ENCODE data around the gene RAB38. TPM values are rescaled to one million over a fixed set of nuclear protein-coding genes. Genes with fewer than 3 reads are reported as not detected.

The RAB38 gene
- total RNA-seq, 3 donors from 2014 or later: 1.6 to 14.8 (median 5.2) TPM

- Histone ChIP-seq H3K9me3 (no peaks in the 10 kb centered on the region), H3K4me3 (no peak overlapping the region), H3K36me3 (no peaks in the 10 kb centered on the region), H3K27ac (no peak overlapping the region), H3K27me3 (no peaks in the 10 kb centered on the region), H3K4me1 (no peaks in the 10 kb centered on the region)
- DNase-seq (ENCODE audit: low spot score in 2 of 2): no peak
- intact Hi-C loops (cut with DNase I; ENCODE audit: low total_unique reads): no loop called here
- TF ChIP-seq POLR2A (IDR thresholded peaks at IDR 0.05) (no peak), POLR2AphosphoS5 (IDR thresholded peaks at IDR 0.05) (no peak)
- TF ChIP-seq, protein P1, sequence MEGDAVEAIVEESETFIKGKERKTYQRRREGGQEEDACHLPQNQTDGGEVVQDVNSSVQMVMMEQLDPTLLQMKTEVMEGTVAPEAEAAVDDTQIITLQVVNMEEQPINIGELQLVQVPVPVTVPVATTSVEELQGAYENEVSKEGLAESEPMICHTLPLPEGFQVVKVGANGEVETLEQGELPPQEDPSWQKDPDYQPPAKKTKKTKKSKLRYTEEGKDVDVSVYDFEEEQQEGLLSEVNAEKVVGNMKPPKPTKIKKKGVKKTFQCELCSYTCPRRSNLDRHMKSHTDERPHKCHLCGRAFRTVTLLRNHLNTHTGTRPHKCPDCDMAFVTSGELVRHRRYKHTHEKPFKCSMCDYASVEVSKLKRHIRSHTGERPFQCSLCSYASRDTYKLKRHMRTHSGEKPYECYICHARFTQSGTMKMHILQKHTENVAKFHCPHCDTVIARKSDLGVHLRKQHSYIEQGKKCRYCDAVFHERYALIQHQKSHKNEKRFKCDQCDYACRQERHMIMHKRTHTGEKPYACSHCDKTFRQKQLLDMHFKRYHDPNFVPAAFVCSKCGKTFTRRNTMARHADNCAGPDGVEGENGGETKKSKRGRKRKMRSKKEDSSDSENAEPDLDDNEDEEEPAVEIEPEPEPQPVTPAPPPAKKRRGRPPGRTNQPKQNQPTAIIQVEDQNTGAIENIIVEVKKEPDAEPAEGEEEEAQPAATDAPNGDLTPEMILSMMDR (IDR thresholded peaks at IDR 0.05): no peak
Measured at GRCh38 chr11:88179971-88180629, 4.9 kb upstream of the RAB38 start.

DNA sequence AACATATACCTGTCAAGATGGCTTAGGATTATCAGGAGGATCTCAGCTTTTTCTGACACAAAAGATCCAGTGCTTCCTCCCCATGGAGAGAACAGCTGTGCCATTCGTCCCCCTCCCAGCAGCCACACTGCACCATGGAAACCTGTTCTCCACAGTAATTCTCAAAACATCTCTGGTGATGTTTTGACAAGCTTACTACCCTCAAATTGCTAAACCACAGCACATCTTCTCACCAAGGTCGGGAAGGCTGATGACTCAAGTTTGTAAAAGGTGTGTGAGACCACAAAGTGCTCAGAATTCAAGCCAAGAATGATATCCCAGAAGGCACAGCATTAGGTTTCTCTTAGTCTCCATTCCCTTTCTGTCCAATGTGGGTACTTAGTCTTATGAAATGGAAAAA is 3.9 kb upstream of the RAB38 start:
- DNase-seq (ENCODE audit: low spot score in 2 of 2): no peak
- TF ChIP-seq POLR2A (IDR thresholded peaks at IDR 0.05) (no peak), POLR2AphosphoS5 (IDR thresholded peaks at IDR 0.05) (no peak)
- TF ChIP-seq, protein P1 (IDR thresholded peaks at IDR 0.05): no peak
- H3K9me3 ChIP-seq: no peaks in the 10 kb centered on the region
- intact Hi-C loops (cut with DNase I; ENCODE audit: low total_unique reads): no loop called here
- H3K27me3 ChIP-seq: no peaks in the 10 kb centered on the region
- no peak overlapping the region for H3K27ac ChIP-seq
- H3K36me3 ChIP-seq: no peaks in the 10 kb centered on the region
- H3K4me1 ChIP-seq: no peaks in the 10 kb centered on the region
- H3K4me3 ChIP-seq: no peak overlapping the region

DNA sequence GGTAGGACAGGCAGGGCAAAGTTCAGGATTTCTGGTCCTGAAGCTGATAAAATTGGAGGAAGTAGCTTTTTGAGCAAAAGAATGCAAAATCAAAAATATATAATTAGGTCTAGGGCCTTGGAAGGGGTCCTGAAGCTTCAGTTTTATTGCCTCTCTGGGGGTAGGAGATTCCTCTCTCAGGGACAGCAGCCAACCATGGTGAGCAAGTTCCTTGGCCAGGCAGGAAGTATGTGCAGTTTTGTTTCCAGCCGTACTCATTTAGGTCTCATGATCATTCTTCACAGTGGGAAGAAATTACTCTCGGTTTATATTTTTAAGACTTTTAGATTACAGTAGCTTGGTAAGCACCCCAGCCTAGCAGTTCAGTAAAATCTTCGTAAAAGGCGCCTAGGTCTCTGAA is 2.9 kb upstream of the RAB38 start:
- Histone ChIP-seq H3K36me3 (no peaks in the 10 kb centered on the region), H3K4me1 (no peaks in the 10 kb centered on the region), H3K9me3 (no peaks in the 10 kb centered on the region), H3K27ac (no peak overlapping the region), H3K27me3 (no peaks in the 10 kb centered on the region), H3K4me3 (no peak overlapping the region)
- no peak for DNase-seq (ENCODE audit: low spot score in 2 of 2)
- intact Hi-C loops (cut with DNase I; ENCODE audit: low total_unique reads): no loop called here
- TF ChIP-seq POLR2A (IDR thresholded peaks at IDR 0.05) (no peak), POLR2AphosphoS5 (IDR thresholded peaks at IDR 0.05) (no peak)
- TF ChIP-seq, protein P1 (IDR thresholded peaks at IDR 0.05): no peak

DNA sequence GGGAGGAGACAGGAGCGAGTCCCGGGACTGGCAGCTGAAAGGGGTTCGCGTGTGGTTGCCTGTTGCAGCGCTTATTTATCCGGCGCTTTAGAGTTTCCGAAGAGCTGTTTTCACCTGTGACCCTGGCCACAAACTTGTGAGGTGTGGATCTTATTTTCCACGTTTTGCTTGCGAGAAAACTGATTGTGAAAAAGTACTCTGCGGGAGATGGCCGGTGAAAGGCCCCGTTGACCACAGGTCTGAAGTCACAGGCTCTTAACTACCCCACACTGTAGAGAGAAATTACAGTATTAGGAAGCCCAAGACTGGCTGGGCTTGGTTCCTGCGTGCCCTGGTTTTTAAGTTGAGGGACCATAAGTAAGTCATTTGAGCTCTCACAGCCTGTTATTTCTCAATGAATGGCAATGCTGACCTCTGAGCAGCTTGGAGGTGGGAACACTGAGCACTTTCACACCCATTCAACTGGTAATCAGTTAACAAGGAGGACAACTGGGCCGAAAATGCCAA is 379 bp upstream of the RAB38 start:
- Histone ChIP-seq H3K4me1 (peaks cover 0 to 3% of the 10 kb centered on the region in 2 donors), H3K4me3 (peak overlapping the region; percentile 39 to 69 (median 60)), H3K27me3 (no peaks in the 10 kb centered on the region), H3K36me3 (no peaks in the 10 kb centered on the region), H3K27ac (peak overlapping the region; percentile 72 to 81), H3K9me3 (no peaks in the 10 kb centered on the region)
- TF ChIP-seq, protein P1 (IDR thresholded peaks at IDR 0.05): no peak
- intact Hi-C loops (cut with DNase I; ENCODE audit: low total_unique reads): no loop called here
- DNase-seq (ENCODE audit: low spot score in 2 of 2): no peak

DNA sequence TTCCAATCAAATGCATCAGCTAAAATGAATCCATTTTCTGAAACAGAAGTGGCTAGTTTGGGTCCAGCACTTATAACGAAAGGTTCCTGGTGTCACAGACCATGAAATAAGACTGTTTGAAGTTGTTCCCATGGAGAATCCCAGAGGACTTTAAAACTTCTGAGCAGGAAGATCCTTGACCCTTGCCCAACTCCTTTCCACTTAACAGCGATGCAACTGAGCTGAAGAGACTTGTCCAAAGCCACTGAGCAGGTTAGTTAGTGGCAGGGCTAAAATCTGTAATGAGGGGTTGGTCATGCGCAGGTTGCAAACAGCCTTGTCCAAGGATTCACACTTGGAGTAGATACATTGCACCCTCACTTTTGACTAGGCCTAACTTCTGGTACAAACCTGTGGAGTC is 1.3 kb downstream of the RAB38 start:
- Histone ChIP-seq H3K27ac (peak overlapping the region; percentile 17 to 41), H3K4me1 (peaks cover 0 to 3% of the 10 kb centered on the region in 2 donors)

More for the DNA sequence above, 1.3 kb downstream of the RAB38 start:
- Histone ChIP-seq H3K4me3 (peak overlapping the region in 1 of 3 donors; percentile 4), H3K36me3 (no peaks in the 10 kb centered on the region), H3K9me3 (no peaks in the 10 kb centered on the region), H3K27me3 (no peaks in the 10 kb centered on the region)
- no peak for DNase-seq (ENCODE audit: low spot score in 2 of 2)
- TF ChIP-seq POLR2AphosphoS5 (IDR thresholded peaks at IDR 0.05) (no peak), POLR2A (IDR thresholded peaks at IDR 0.05) (no peak)
- TF ChIP-seq, protein P1 (IDR thresholded peaks at IDR 0.05): no peak
- intact Hi-C loops (cut with DNase I; ENCODE audit: low total_unique reads): loop anchor here (5.0 kb wide), 1 partner anchor 948 kb away; no protein-coding TSS in a partner anchor

All from breast epithelium (tissue), 4 donors.